Mesendoderm (in vitro differentiated cells): Measurements from ENCODE around the gene ZRANB3.
"Not testable (repeated sequence)": the region's sequence is repeated elsewhere in the genome, so short reads cannot be mapped to it uniquely, and the experiment has no call there.

ENCODE experiments used
- DNase-seq: peaks from one replicate; pipeline ENCODE4 v3.0.0; 2013
- H2AK5ac ChIP-seq: 2 replicates; pipeline ENCODE4 v1.6.1; 2013; ENCODE audit warnings: low read length, inconsistent platforms
- H2BK120ac ChIP-seq: 2 replicates; pipeline ENCODE4 v1.6.1; 2013; ENCODE audit warnings: low read depth, mild to moderate bottlenecking, low read length, moderate library complexity, mixed read lengths
- H2BK15ac ChIP-seq: replicated peaks from 2 replicates; pipeline ENCODE4 v1.6.1; 2013; ENCODE audit warnings: low read depth, mild to moderate bottlenecking, moderate library complexity
- H2BK5ac ChIP-seq: 2 replicates; pipeline ENCODE4 v1.6.1; 2013; ENCODE audit warnings: low read length, inconsistent platforms
- H3K18ac ChIP-seq: 2 replicates; pipeline ENCODE4 v1.6.1; 2013; ENCODE audit warnings: mild to moderate bottlenecking, low read length, mixed read lengths
- H3K23ac ChIP-seq: one replicate; pipeline ENCODE4 v1.6.1; 2013; ENCODE audit warnings: low read length
- H3K27ac ChIP-seq: 2 replicates; pipeline ENCODE4 v1.5.1; 2013; ENCODE audit warnings: low read depth, mild to moderate bottlenecking, inconsistent platforms, low read length, moderate library complexity
- H3K27me3 ChIP-seq: 2 replicates; pipeline ENCODE4 v1.6.1; 2013; ENCODE audit warnings: low read length, control low read depth, mild to moderate bottlenecking, inconsistent platforms; ENCODE audit not compliant: insufficient read depth, poor library complexity
- H3K36me3 ChIP-seq: 2 replicates; pipeline ENCODE4 v1.6.1; 2013; ENCODE audit warnings: low read length, inconsistent platforms; ENCODE audit not compliant: control insufficient read depth, insufficient read depth
- H3K4ac ChIP-seq: one replicate; pipeline ENCODE4 v1.6.1; 2013; ENCODE audit warnings: low read depth, mild to moderate bottlenecking, low read length, moderate library complexity
- H3K4me1 ChIP-seq: 2 replicates; pipeline ENCODE4 v1.6.1; 2013; ENCODE audit warnings: low read depth, low read length, inconsistent platforms; ENCODE audit not compliant: control insufficient read depth
- H3K4me2 ChIP-seq: 2 replicates; pipeline ENCODE4 v1.6.1; 2013; ENCODE audit warnings: low read length
- H3K4me3 ChIP-seq: 2 replicates; pipeline ENCODE4 v1.5.1; 2013; ENCODE audit warnings: mild to moderate bottlenecking, low read length
- H3K56ac ChIP-seq: one replicate; pipeline ENCODE4 v1.6.1; 2013; ENCODE audit warnings: low read length
- H3K79me1 ChIP-seq: 2 replicates; pipeline ENCODE4 v1.6.1; 2013; ENCODE audit warnings: low read length, inconsistent platforms
- H3K79me2 ChIP-seq: 2 replicates; pipeline ENCODE4 v1.6.1; 2013; ENCODE audit warnings: mild to moderate bottlenecking, low read length; ENCODE audit not compliant: control insufficient read depth, insufficient read depth
- H3K9ac ChIP-seq: 2 replicates; pipeline ENCODE4 v1.6.1; 2013; ENCODE audit warnings: low read length, inconsistent platforms
- H4K5ac ChIP-seq: one replicate; pipeline ENCODE4 v1.6.1; 2013; ENCODE audit warnings: low read length
- H4K8ac ChIP-seq: one replicate; pipeline ENCODE4 v1.6.1; 2013; ENCODE audit warnings: low read depth, mild to moderate bottlenecking, control low read depth, low read length, moderate library complexity
- WGBS: extraction: QIAGEN DNeasy Blood & Tissue Kit; methylation state at CpG from one replicate; pipeline ENCODE4 v1.1.7; 2013; ENCODE audit warnings: low lambda C conversion rate, missing lambda C conversion rate; ENCODE audit not compliant: insufficient coverage; ENCODE audit errors: extremely low coverage; 5-methylcytosine and 5-hydroxymethylcytosine counted together

ZRANB3 gene

GRCh38 chr2:135435155-135435554, 95.9 kb downstream of the ZRANB3 start:
- H3K79me1 ChIP-seq, DNase-seq, H4K5ac ChIP-seq, H2BK120ac ChIP-seq, H3K4ac ChIP-seq, H2AK5ac ChIP-seq, H3K56ac ChIP-seq, H2BK15ac ChIP-seq, H3K4me1 ChIP-seq, H4K8ac ChIP-seq, H3K27me3 ChIP-seq, H3K79me2 ChIP-seq, H3K4me3 ChIP-seq, H3K4me2 ChIP-seq, H3K23ac ChIP-seq, H2BK5ac ChIP-seq, H3K27ac ChIP-seq, H3K36me3 ChIP-seq, H3K18ac ChIP-seq, H3K9ac ChIP-seq: not testable (repeated sequence)
- WGBS = no CpG with 5 or more reads among the region's 6 CpGs

GRCh38 chr2:135424849-135425248, 106.2 kb downstream of the ZRANB3 start:
- no peak overlapping the region for H3K4ac ChIP-seq
- H3K27ac ChIP-seq = no peak overlapping the region
- no peak for DNase-seq
- H2BK15ac ChIP-seq = no peak overlapping the region
- no peak overlapping the region for H2BK5ac ChIP-seq
- no peaks in the 10 kb centered on the region for H3K4me1 ChIP-seq
- no peaks in the 10 kb centered on the region for H3K79me1 ChIP-seq
- no peak overlapping the region for H3K23ac ChIP-seq
- H3K79me2 ChIP-seq = no peaks in the 10 kb centered on the region
- H4K5ac ChIP-seq = no peak overlapping the region
- H3K27me3 ChIP-seq = no peaks in the 10 kb centered on the region
- H3K18ac ChIP-seq = no peak overlapping the region
- no peaks in the 10 kb centered on the region for H3K36me3 ChIP-seq
- no peak overlapping the region for H3K9ac ChIP-seq
- H3K56ac ChIP-seq = no peak overlapping the region
- H2BK120ac ChIP-seq = no peak overlapping the region
- H4K8ac ChIP-seq = no peak overlapping the region
- no CpG with 5 or more reads among the region's 1 CpG for WGBS
- no peak overlapping the region for H3K4me2 ChIP-seq
- H2AK5ac ChIP-seq = no peak overlapping the region
- H3K4me3 ChIP-seq = no peak overlapping the region

GRCh38 chr2:135422898-135423297, 108.1 kb downstream of the ZRANB3 start:
- no peak overlapping the region for H3K27ac ChIP-seq
- H3K9ac ChIP-seq = no peak overlapping the region
- H3K4me3 ChIP-seq = no peak overlapping the region
- no peak overlapping the region for H4K5ac ChIP-seq
- WGBS = no CpG with 5 or more reads among the region's 3 CpGs
- no peak overlapping the region for H2AK5ac ChIP-seq
- no peak overlapping the region for H2BK15ac ChIP-seq
- no peak overlapping the region for H3K4ac ChIP-seq
- H3K56ac ChIP-seq = no peak overlapping the region
- DNase-seq = no peak
- H3K79me2 ChIP-seq = no peaks in the 10 kb centered on the region
- no peak overlapping the region for H3K18ac ChIP-seq
- H3K36me3 ChIP-seq = no peaks in the 10 kb centered on the region
- H3K79me1 ChIP-seq = no peaks in the 10 kb centered on the region
- no peaks in the 10 kb centered on the region for H3K4me1 ChIP-seq
- no peak overlapping the region for H3K4me2 ChIP-seq
- H3K23ac ChIP-seq = no peak overlapping the region
- H3K27me3 ChIP-seq = no peaks in the 10 kb centered on the region
- no peak overlapping the region for H2BK120ac ChIP-seq
- H4K8ac ChIP-seq = no peak overlapping the region
- H2BK5ac ChIP-seq = no peak overlapping the region

GRCh38 chr2:135411646-135412045, 119.4 kb downstream of the ZRANB3 start:
- no peak overlapping the region for H3K4ac ChIP-seq
- H3K4me1 ChIP-seq = no peaks in the 10 kb centered on the region
- H3K4me2 ChIP-seq = no peak overlapping the region
- H2BK5ac ChIP-seq = no peak overlapping the region
- WGBS = no CpG with 5 or more reads among the region's 3 CpGs
- no peaks in the 10 kb centered on the region for H3K36me3 ChIP-seq
- H3K23ac ChIP-seq = no peak overlapping the region
- H3K79me2 ChIP-seq = no peaks in the 10 kb centered on the region
- H3K18ac ChIP-seq = no peak overlapping the region
- no peak overlapping the region for H2AK5ac ChIP-seq
- no peak overlapping the region for H3K27ac ChIP-seq
- no peak for DNase-seq
- no peak overlapping the region for H2BK15ac ChIP-seq
- H4K8ac ChIP-seq = no peak overlapping the region
- H3K27me3 ChIP-seq = no peaks in the 10 kb centered on the region
- no peak overlapping the region for H3K4me3 ChIP-seq
- no peak overlapping the region for H4K5ac ChIP-seq
- no peak overlapping the region for H3K9ac ChIP-seq
- H2BK120ac ChIP-seq = no peak overlapping the region
- H3K56ac ChIP-seq = no peak overlapping the region
- no peaks in the 10 kb centered on the region for H3K79me1 ChIP-seq

- Histone ChIP-seq H3K4me2 (no peak overlapping the region), H3K27me3 (no peaks in the 10 kb centered on the region), H3K4me3 (no peak overlapping the region), H2BK120ac (no peak overlapping the region), H2AK5ac (no peak overlapping the region), H3K4me1 (no peaks in the 10 kb centered on the region), H3K36me3 (no peaks in the 10 kb centered on the region), H4K5ac (no peak overlapping the region), H3K79me2 (no peaks in the 10 kb centered on the region), H3K4ac (no peak overlapping the region), H3K9ac (no peak overlapping the region), H3K23ac (no peak overlapping the region), H4K8ac (no peak overlapping the region), H3K27ac (no peak overlapping the region), H3K56ac (no peak overlapping the region), H2BK5ac (no peak overlapping the region), H3K18ac (no peak overlapping the region), H3K79me1 (no peaks in the 10 kb centered on the region), H2BK15ac (no peak overlapping the region)
- DNase-seq = no peak
- no CpG with 5 or more reads among the region's 5 CpGs for WGBS
Observed at GRCh38 chr2:135409436-135409835, 121.6 kb downstream of the ZRANB3 start.

- H3K56ac ChIP-seq, H3K79me2 ChIP-seq, H3K18ac ChIP-seq, H3K4me2 ChIP-seq, H3K4me1 ChIP-seq, H3K23ac ChIP-seq, H3K36me3 ChIP-seq, H3K4me3 ChIP-seq, H2BK120ac ChIP-seq, H4K8ac ChIP-seq, H2BK15ac ChIP-seq, H3K79me1 ChIP-seq, H3K27ac ChIP-seq, H4K5ac ChIP-seq, H2AK5ac ChIP-seq, DNase-seq, H2BK5ac ChIP-seq, H3K9ac ChIP-seq, H3K27me3 ChIP-seq, H3K4ac ChIP-seq: not testable (repeated sequence)
- no CpG with 5 or more reads among the region's 1 CpG for WGBS
Observed at GRCh38 chr2:135396259-135396658, 134.8 kb downstream of the ZRANB3 start.
